Prostate gland (tissue), 2 donors: ENCODE measurements around the gene SLCO4A1. TPM values are rescaled to one million over a fixed set of nuclear protein-coding genes. Genes with fewer than 3 reads are reported as not detected.

Experiments used
- DNase-seq: peaks from one replicate; pipeline ENCODE4 v3.0.0-alpha.2; 2019; ENCODE audit warnings: low spot score
- H3K27ac ChIP-seq, 2 donors: fragments of 200-600 bp; sonication (generic); 2 replicates each; pipeline ENCODE4 v1.5.1; 2017 to 2019
- H3K27me3 ChIP-seq: fragments of 200-600 bp; sonication (generic); replicated peaks from 2 replicates; pipeline ENCODE4 v1.5.1; 2019; ENCODE audit not compliant: insufficient read depth
- H3K36me3 ChIP-seq, 2 donors: fragments of 200-600 bp; sonication (generic); 1 replicate in 1 of 2; 2 replicates in 1 of 2; pipeline versions ENCODE4 v1.5.1 to v1.8.1; 2017 to 2019
- H3K4me1 ChIP-seq: fragments of 200-600 bp; sonication (generic); replicated peaks from 2 replicates; pipeline ENCODE4 v1.5.1; 2019
- H3K4me3 ChIP-seq, 2 donors: fragments of 200-600 bp; sonication (generic); 2 replicates each; pipeline ENCODE4 v1.5.1; 2017 to 2019
- H3K9me3 ChIP-seq: fragments of 200-600 bp; sonication (generic); 2 replicates; pipeline ENCODE4 v1.5.1; 2017
- POLR2A ChIP-seq: fragments of 450-650 bp; IDR thresholded peaks from one replicate; pipeline ENCODE4 v1.6.1; 2016; ENCODE audit warnings: antibody characterized with exemption, mild to moderate bottlenecking
- POLR2AphosphoS5 ChIP-seq: sonication (generic); formaldehyde crosslinking; IDR thresholded peaks from one replicate; pipeline ENCODE4 v1.6.1; 2017; ENCODE audit warnings: antibody characterized with exemption
- WGBS: methylation state at CpG from one replicate; pipeline ENCODE4 v1.1.5; 2018; 5-methylcytosine and 5-hydroxymethylcytosine counted together
- intact Hi-C: fragments of 100-400 bp; cut with DNase I; formaldehyde crosslinking; loops from one replicate; pipeline ENCODE4 v1.14.2; 2022
- total RNA-seq, 2 donors: library from RNA; depleted of rRNA; stranded (reverse); fragments of >200 nt; gene quantifications; one replicate each; pipeline ENCODE4 v1.1.0, GENCODE V29; 2016
- TF ChIP-seq, protein P1 (sequence below), 4 experiments: fragments of 200-600 bp in 2 of 4; fragments of 450-650 bp in 2 of 4; sonication (generic) in 2 of 4; IDR thresholded peaks; 1 replicate in 3 of 4; 2 replicates in 1 of 4; pipeline ENCODE4 v1.5.1; 2016 to 2019; ENCODE audit warnings: antibody characterized with exemption in 4 of 4, mild to moderate bottlenecking in 2 of 4, moderate library complexity in 2 of 4

SLCO4A1 gene
- total RNA-seq, 2 donors from 2014 or later: 4.5 to 12.3 TPM

DNA sequence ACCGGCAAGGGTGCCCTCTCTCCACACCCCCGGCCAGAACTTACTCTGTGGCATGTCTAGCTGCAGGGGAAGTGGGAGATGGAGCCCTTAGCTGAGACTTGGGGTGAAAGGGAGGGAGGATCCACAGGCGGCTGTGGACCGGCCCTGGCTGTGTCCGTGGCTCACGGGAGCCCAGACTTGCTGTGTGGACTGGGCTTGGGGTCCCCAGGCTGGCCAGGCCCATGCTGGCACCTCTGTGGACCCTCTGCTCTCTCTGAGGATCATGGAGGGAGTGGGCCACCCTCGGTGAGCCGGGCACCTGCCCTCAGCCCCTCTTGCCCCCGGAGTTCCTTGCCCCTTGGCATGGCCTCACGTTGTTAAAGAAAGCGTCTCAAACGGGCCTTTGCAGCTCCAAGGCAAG, 57.4 kb downstream of the SLCO4A1 start:
- Histone ChIP-seq H3K4me1 (no peaks in the 10 kb centered on the region), H3K36me3 (no peaks in the 10 kb centered on the region), H3K27ac (no peak overlapping the region), H3K27me3 (no peaks in the 10 kb centered on the region), H3K9me3 (no peaks in the 10 kb centered on the region), H3K4me3 (no peak overlapping the region)
- TF ChIP-seq POLR2AphosphoS5 (no peak), POLR2A (no peak)
- TF ChIP-seq, protein P1, sequence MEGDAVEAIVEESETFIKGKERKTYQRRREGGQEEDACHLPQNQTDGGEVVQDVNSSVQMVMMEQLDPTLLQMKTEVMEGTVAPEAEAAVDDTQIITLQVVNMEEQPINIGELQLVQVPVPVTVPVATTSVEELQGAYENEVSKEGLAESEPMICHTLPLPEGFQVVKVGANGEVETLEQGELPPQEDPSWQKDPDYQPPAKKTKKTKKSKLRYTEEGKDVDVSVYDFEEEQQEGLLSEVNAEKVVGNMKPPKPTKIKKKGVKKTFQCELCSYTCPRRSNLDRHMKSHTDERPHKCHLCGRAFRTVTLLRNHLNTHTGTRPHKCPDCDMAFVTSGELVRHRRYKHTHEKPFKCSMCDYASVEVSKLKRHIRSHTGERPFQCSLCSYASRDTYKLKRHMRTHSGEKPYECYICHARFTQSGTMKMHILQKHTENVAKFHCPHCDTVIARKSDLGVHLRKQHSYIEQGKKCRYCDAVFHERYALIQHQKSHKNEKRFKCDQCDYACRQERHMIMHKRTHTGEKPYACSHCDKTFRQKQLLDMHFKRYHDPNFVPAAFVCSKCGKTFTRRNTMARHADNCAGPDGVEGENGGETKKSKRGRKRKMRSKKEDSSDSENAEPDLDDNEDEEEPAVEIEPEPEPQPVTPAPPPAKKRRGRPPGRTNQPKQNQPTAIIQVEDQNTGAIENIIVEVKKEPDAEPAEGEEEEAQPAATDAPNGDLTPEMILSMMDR (IDR thresholded peaks at IDR 0.05): no peak
- no peak for DNase-seq
- intact Hi-C loops: no loop called here
- WGBS: 85% methylated on average over 12 of the region's 12 CpGs

- no peaks in the 10 kb centered on the region for H3K9me3 ChIP-seq
- H3K4me1 ChIP-seq: no peaks in the 10 kb centered on the region
- 90% methylated on average over 18 of the region's 18 CpGs for WGBS
- H3K4me3 ChIP-seq: no peak overlapping the region
- no peak for TF ChIP-seq POLR2A
- no peak for TF ChIP-seq POLR2AphosphoS5
- TF ChIP-seq, protein P1 (IDR thresholded peaks at IDR 0.05): no peak
- intact Hi-C loops: no loop called here
- no peaks in the 10 kb centered on the region for H3K36me3 ChIP-seq
- no peak for DNase-seq
- no peaks in the 10 kb centered on the region for H3K27me3 ChIP-seq
- no peak overlapping the region for H3K27ac ChIP-seq
These were observed 58.1 kb downstream of the SLCO4A1 start for GRCh38 chr20:62700261-62700930.

DNA sequence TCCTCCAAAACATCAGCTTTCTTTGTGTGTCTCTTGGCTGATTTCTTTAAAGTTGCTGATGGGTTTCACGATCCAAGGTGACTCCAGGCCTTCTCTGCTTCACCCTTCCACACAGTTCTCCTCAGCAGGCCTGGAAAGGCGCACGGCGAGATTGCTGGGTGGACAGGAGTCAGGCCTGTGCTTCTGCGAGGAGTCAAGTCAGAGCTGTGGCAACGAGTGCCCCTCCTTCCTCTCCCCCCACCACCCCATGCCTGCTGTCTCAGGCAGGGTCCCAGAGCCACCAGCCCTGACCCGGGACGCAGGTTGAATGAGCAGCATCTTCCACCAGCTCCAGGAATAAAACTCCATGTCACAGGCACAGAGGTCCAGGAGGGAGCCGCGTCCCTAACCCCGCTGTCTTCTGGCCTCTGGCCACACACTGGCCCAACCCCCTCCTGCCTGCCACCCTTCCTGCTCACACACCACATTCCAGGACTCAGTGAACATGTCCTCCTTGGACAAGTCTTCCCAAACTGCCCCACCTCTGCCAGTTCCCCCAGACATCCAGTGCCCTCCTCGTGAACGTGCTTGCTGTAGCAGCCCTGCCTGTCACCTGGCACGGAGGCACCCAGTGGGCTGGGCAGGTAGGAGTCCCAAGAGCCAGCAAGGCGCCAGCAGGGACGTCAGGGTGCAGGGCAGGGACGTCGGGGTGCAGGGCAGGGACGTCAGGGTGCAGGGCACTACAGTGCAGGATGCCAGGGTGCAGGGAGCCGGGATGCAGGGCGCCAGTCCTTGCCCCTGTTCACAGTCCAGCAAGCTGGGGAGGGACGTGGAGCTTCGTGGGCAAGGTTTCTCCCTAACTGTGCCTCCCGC, 59.1 kb downstream of the SLCO4A1 start:
- H3K4me3 ChIP-seq: no peak overlapping the region
- H3K4me1 ChIP-seq: no peaks in the 10 kb centered on the region
- intact Hi-C loops: no loop called here
- H3K27ac ChIP-seq: no peak overlapping the region
- H3K27me3 ChIP-seq: peaks cover 3% of the 10 kb centered on the region
- no peak for DNase-seq
- H3K9me3 ChIP-seq: no peaks in the 10 kb centered on the region
- H3K36me3 ChIP-seq: no peaks in the 10 kb centered on the region
- TF ChIP-seq POLR2A: no peak
- no peak for TF ChIP-seq POLR2AphosphoS5
- TF ChIP-seq, protein P1 (IDR thresholded peaks at IDR 0.05): no peak
- WGBS: 68% methylated on average over 24 of the region's 24 CpGs

DNA sequence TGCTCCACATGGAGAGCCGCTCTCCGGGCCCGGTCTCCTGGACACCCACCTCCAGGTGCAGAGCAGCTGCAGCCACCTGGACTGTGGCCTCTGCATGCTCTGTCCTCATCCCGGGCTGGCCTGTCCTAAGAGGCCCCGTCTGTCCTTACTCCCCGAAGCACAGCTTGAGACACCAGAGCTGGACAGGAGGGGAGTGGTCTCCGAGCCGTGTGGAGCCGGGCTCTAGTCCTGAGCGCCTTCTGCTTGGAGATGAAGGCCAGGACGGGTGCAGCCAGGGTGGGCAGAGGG, 59.7 kb downstream of the SLCO4A1 start:
- Histone ChIP-seq H3K4me1 (no peaks in the 10 kb centered on the region), H3K27ac (no peak overlapping the region), H3K36me3 (no peaks in the 10 kb centered on the region), H3K9me3 (no peaks in the 10 kb centered on the region), H3K27me3 (peaks cover 3% of the 10 kb centered on the region), H3K4me3 (no peak overlapping the region)
- intact Hi-C loops: no loop called here
- TF ChIP-seq, protein P1 (IDR thresholded peaks at IDR 0.05): no peak
- no peak for DNase-seq
- 82% methylated on average over 10 of the region's 11 CpGs for WGBS
